HAP-1 (cell line): ENCODE data around the gene INS.
"Not testable (repeated sequence)": the region's sequence is repeated elsewhere in the genome, so short reads cannot be mapped to it uniquely, and the experiment has no call there.

ENCODE experiments used
- DNase-seq, 2 experiments: peaks; one replicate each; pipeline ENCODE4 v3.0.0-alpha.2; 2016 to 2020; ENCODE audit warnings: low spot score in 2 of 2
- H3K27me3 ChIP-seq: fragments of 250-450 bp; sonication (Bioruptor Pico); 2 replicates; pipeline ENCODE4 v1.5.1; 2020; ENCODE audit warnings: low read depth, mild to moderate bottlenecking, moderate library complexity
- H3K36me3 ChIP-seq: fragments of 250-450 bp; sonication (Bioruptor Pico); replicated peaks from 2 replicates; pipeline ENCODE4 v1.5.1; 2020; ENCODE audit warnings: mild to moderate bottlenecking
- H3K4me1 ChIP-seq: fragments of 250-450 bp; sonication (Bioruptor Pico); 2 replicates; pipeline ENCODE4 v1.5.1; 2020; ENCODE audit warnings: mild to moderate bottlenecking
- H3K4me3 ChIP-seq: fragments of 250-450 bp; sonication (Bioruptor Pico); 2 replicates; pipeline ENCODE4 v1.5.1; 2020; ENCODE audit warnings: mild to moderate bottlenecking, moderate library complexity
- H3K9me3 ChIP-seq: fragments of 250-450 bp; sonication (Bioruptor Pico); 2 replicates; pipeline ENCODE4 v1.5.1; 2020; ENCODE audit warnings: mild to moderate bottlenecking, moderate library complexity
- in situ Hi-C: fragments of 300-500 bp; cut with MboI; formaldehyde crosslinking; loops from 3 replicates; pipeline ENCODE4 v1.14.3; 2020; ENCODE audit warnings: low sequenced_read_pairs, inconsistent platforms, mixed read lengths

INS gene

GRCh38 chr11:2129699-2130366 lies 31.2 kb downstream of the INS start:
- Histone ChIP-seq H3K4me1 (no peaks in the 10 kb centered on the region), H3K9me3 (no peaks in the 10 kb centered on the region), H3K4me3 (no peak overlapping the region), H3K27me3 (peaks cover 21% of the 10 kb centered on the region), H3K36me3 (no peaks in the 10 kb centered on the region)
- in situ Hi-C loops = no loop called here
- DNase-seq = no peak

- Histone ChIP-seq H3K36me3 (no peaks in the 10 kb centered on the region), H3K4me1 (no peaks in the 10 kb centered on the region), H3K9me3 (no peaks in the 10 kb centered on the region), H3K27me3 (peaks cover 18% of the 10 kb centered on the region), H3K4me3 (no peak overlapping the region)
- in situ Hi-C loops = no loop called here
- no peak for DNase-seq
Observed at GRCh38 chr11:2129308-2129698, 31.7 kb downstream of the INS start.

GRCh38 chr11:2128511-2129307 lies 32.3 kb downstream of the INS start:
- in situ Hi-C loops = no loop called here
- DNase-seq = no peak
- Histone ChIP-seq H3K4me1 (no peaks in the 10 kb centered on the region), H3K9me3 (no peaks in the 10 kb centered on the region), H3K27me3 (peaks cover 12% of the 10 kb centered on the region), H3K36me3 (no peaks in the 10 kb centered on the region), H3K4me3 (no peak overlapping the region)

GRCh38 chr11:2128130-2128510 lies 32.9 kb downstream of the INS start:
- Histone ChIP-seq H3K36me3 (no peaks in the 10 kb centered on the region), H3K4me3 (no peak overlapping the region), H3K27me3 (peaks cover 6% of the 10 kb centered on the region), H3K9me3 (no peaks in the 10 kb centered on the region), H3K4me1 (no peaks in the 10 kb centered on the region)
- DNase-seq = no peak
- in situ Hi-C loops = no loop called here

- Histone ChIP-seq H3K9me3 (no peaks in the 10 kb centered on the region), H3K4me3 (no peak overlapping the region), H3K36me3 (no peaks in the 10 kb centered on the region), H3K4me1 (no peaks in the 10 kb centered on the region), H3K27me3 (peaks cover under 1% of the 10 kb centered on the region)
- DNase-seq = no peak
- in situ Hi-C loops = no loop called here
Observed at GRCh38 chr11:2127482-2128129, 33.4 kb downstream of the INS start.

- Histone ChIP-seq H3K36me3 (no peaks in the 10 kb centered on the region), H3K27me3 (no peaks in the 10 kb centered on the region), H3K4me3 (no peak overlapping the region), H3K4me1 (no peaks in the 10 kb centered on the region), H3K9me3 (no peaks in the 10 kb centered on the region)
- DNase-seq = no peak
- in situ Hi-C loops = no loop called here
Observed at GRCh38 chr11:2126520-2127085, 34.4 kb downstream of the INS start.

- H3K9me3 ChIP-seq, in situ Hi-C loops, H3K4me1 ChIP-seq, DNase-seq, H3K27me3 ChIP-seq, H3K36me3 ChIP-seq, H3K4me3 ChIP-seq: not testable (repeated sequence)
Observed at GRCh38 chr11:2124736-2125484, 36.1 kb downstream of the INS start.

GRCh38 chr11:2123628-2123960 lies 37.4 kb downstream of the INS start:
- H3K9me3 ChIP-seq = no peaks in the 10 kb centered on the region
- in situ Hi-C loops = no loop called here
- no peak for DNase-seq

GRCh38 chr11:2122907-2123627 lies 37.9 kb downstream of the INS start:
- Histone ChIP-seq H3K27me3 (no peaks in the 10 kb centered on the region), H3K4me3 (no peak overlapping the region), H3K36me3 (no peaks in the 10 kb centered on the region), H3K9me3 (no peaks in the 10 kb centered on the region), H3K4me1 (no peaks in the 10 kb centered on the region)
- DNase-seq = no peak
- in situ Hi-C loops = no loop called here

More at GRCh38 chr11:2123628-2123960, 37.4 kb downstream of the INS start:
- no peaks in the 10 kb centered on the region for H3K4me1 ChIP-seq
- H3K36me3 ChIP-seq = no peaks in the 10 kb centered on the region
- H3K4me3 ChIP-seq = no peak overlapping the region
- H3K27me3 ChIP-seq = no peaks in the 10 kb centered on the region

- in situ Hi-C loops = no loop called here
- Histone ChIP-seq H3K4me3 (no peak overlapping the region), H3K4me1 (no peaks in the 10 kb centered on the region), H3K9me3 (no peaks in the 10 kb centered on the region; the same call in 1 of the 2 replicates), H3K36me3 (no peaks in the 10 kb centered on the region), H3K27me3 (no peaks in the 10 kb centered on the region)
- peak in 1 of 2 experiments; percentile 2 for DNase-seq
Observed at GRCh38 chr11:2122222-2122906, 38.6 kb downstream of the INS start.

GRCh38 chr11:2121227-2122130 lies 39.5 kb downstream of the INS start:
- H3K36me3 ChIP-seq = no peaks in the 10 kb centered on the region
- H3K27me3 ChIP-seq = no peaks in the 10 kb centered on the region
- no peak overlapping the region for H3K4me3 ChIP-seq
- in situ Hi-C loops = no loop called here
- peaks cover 2% of the 10 kb centered on the region; the same call in 1 of the 2 replicates for H3K9me3 ChIP-seq
- no peak for DNase-seq
- no peaks in the 10 kb centered on the region for H3K4me1 ChIP-seq
